Heart right ventricle (tissue), 16 donors: ENCODE data around the gene SERPINB7. TPM values are rescaled to one million over a fixed set of nuclear protein-coding genes. Genes with fewer than 3 reads are reported as not detected.

Experiments used
- ATAC-seq, 8 donors: fragments of 200-7000 bp; cut with Tn5 transposase; one replicate each; pipeline ENCODE4 v1.9.1; 2020; ENCODE audit warnings: mild to moderate bottlenecking in 8 of 8, moderate library complexity in 8 of 8, moderate number of reproducible peaks in 1 of 8
- DNase-seq, 2 donors: peaks; one replicate each; pipeline ENCODE4 v3.0.0-alpha.2; 2020
- H3K27ac ChIP-seq, 10 donors: fragments of 200-600 bp; sonication (generic) in 2 of 10; one replicate each; pipeline versions ENCODE4 v1.5.0 to v1.8.0; 2020 to 2022; ENCODE audit warnings: mild to moderate bottlenecking in 3 of 10
- H3K27me3 ChIP-seq, 7 donors: fragments of 200-600 bp; one replicate each; pipeline ENCODE4 v1.8.0; 2021 to 2022; ENCODE audit warnings: mild to moderate bottlenecking in 2 of 7
- H3K36me3 ChIP-seq, 9 donors: fragments of 200-600 bp; sonication (generic) in 1 of 9; one replicate each; pipeline versions ENCODE4 v1.5.0 to v1.8.0; 2020 to 2022; ENCODE audit warnings: mild to moderate bottlenecking in 2 of 9
- H3K4me1 ChIP-seq, 9 donors: fragments of 200-600 bp; sonication (generic) in 1 of 9; one replicate each; pipeline versions ENCODE4 v1.5.0 to v1.8.0; 2020 to 2022; ENCODE audit warnings: mild to moderate bottlenecking in 4 of 9
- H3K4me3 ChIP-seq, 10 donors: fragments of 200-600 bp; sonication (generic) in 2 of 10; one replicate each; pipeline versions ENCODE4 v1.5.0 to v1.8.0; 2020 to 2022; ENCODE audit warnings: mild to moderate bottlenecking in 7 of 10, moderate library complexity in 2 of 10
- H3K9me3 ChIP-seq, 11 donors: fragments of 200-600 bp in 10 of 11; sonication (generic) in 2 of 11; one replicate each; pipeline versions ENCODE4 v1.5.0 to v1.8.0; 2013 to 2022; ENCODE audit warnings: mild to moderate bottlenecking in 2 of 11, control low read depth in 1 of 11, moderate library complexity in 1 of 11
- CTCF ChIP-seq, 9 donors: fragments of 200-600 bp; sonication (generic) in 2 of 9; IDR thresholded peaks; one replicate each; pipeline versions ENCODE4 v1.5.0 to v1.8.0; 2021 to 2022; ENCODE audit warnings: antibody characterized with exemption in 9 of 9, mild to moderate bottlenecking in 5 of 9, moderate library complexity in 1 of 9
- WGBS, 2 donors: extraction: QIAGEN DNeasy Blood & Tissue Kit; methylation state at CpG; one replicate each; pipeline ENCODE4 v1.1.7; 2013; ENCODE audit warnings: inconsistent platforms in 1 of 2; 5-methylcytosine and 5-hydroxymethylcytosine counted together
- intact Hi-C, 10 donors: fragments of 100-400 bp; cut with DNase I; formaldehyde crosslinking; loops; one replicate each; pipeline versions ENCODE4 v1.11.1 to v1.14.2; 2022
- long read RNA-seq, 3 donors: library from polyadenylated mRNA; unstranded; transcript quantifications; one replicate each; pipeline ENCODE4 v2.0.0, GENCODE V29; 2020 to 2021
- polyA plus RNA-seq, 2 donors: library from polyadenylated mRNA; stranded (reverse); fragments of 200-250 nt; gene quantifications; one replicate each; pipeline ENCODE4 v1.2.3, GENCODE V29; 2013
- total RNA-seq, 10 donors: library from RNA; stranded (reverse); fragmentation: NEBNext Ultra II Directional in 3 of 10; extraction: Animal tissue kit (Norgen Biotek cat#: 25700) in 3 of 10; gene quantifications; one replicate each; pipeline versions ENCODE4 v1.2.1 to v1.2.4, GENCODE V29; 2021 to 2023
- donor health status: Arrhythmogenic right ventricular cardiomyopathy.
- donor health status: ischemic (EF 13 %, LVEDD 7.1; RV severe dilation, severe dysfunction).
- donor health status: healthy with polysubstance abuse.
- donor health status: DM: no; HTN: yes; CAD: no.
- donor health status: DM: no; HTN: no; CAD: no.
- donor health status: ischemic (EF 25% LVEDD 6.9; RV normal size, moderate dysfunction).
- donor health status: ischemic (EF 25% LVEDD 5.7; RV mildly dilated, moderate dysfunction).
- donor health status: healthy.
- donor health status: DM: yes; HTN: yes; CAD: no.
- donor health status: Ischemic cardiomyopathy.
- donor health status: ischemic (EF 35%, LVEDD 5.7; RV mildly dilated, moderate dysfunction).
- donor health status: nonischemic (EF 11% LVEDD 7.7; RV severe dilation, severe dysfunction).
- donor health status: DM: yes; HTN: yes; CAD: no.
- donor health status: PGD.
- donor health status: ischemic (EF 29% LVEDD 5.4; RV normal size, mild dysfunction).
- donor health status: nonischemic (EF 23%, LVEDD 6.1; RV moderate dilation, normal function).

Gene SERPINB7
- total RNA-seq (not detected), polyA plus RNA-seq (not detected)
- long read RNA-seq, donor 1: 0 reads
- long read RNA-seq, donor 2: 0 reads
- long read RNA-seq, donor 3: 0 reads

GRCh38 chr18:63775166-63775730 is at the start of gene SERPINB7:
TSS of gene SERPINB7 (plus strand) at chr18:63775418. CDS start at chr18:63782373, 6,955 bp downstream.
- 58 to 62% methylated on average over 2 of the region's 2 CpGs for WGBS, 2 donors
- no peak for ATAC-seq
- H3K36me3 ChIP-seq: no peaks in the 10 kb centered on the region
- H3K9me3 ChIP-seq: peaks cover 0 to 3% (median 0%) of the 10 kb centered on the region in 11 donors
- intact Hi-C loops: no loop called here
- no peak within 1 kb of the TSS for H3K4me3 ChIP-seq
- no peak for DNase-seq
- peaks cover 0 to 3% (median 0%) of the 10 kb centered on the region in 7 donors for H3K27me3 ChIP-seq
- H3K4me1 ChIP-seq: no peaks in the 10 kb centered on the region
- TF ChIP-seq CTCF (IDR thresholded peaks at IDR 0.05): no peak
- no peak within 1 kb of the TSS for H3K27ac ChIP-seq

- H3K4me3 ChIP-seq: no peak overlapping the region
- no peak overlapping the region for H3K27ac ChIP-seq
- H3K4me1 ChIP-seq: no peaks in the 10 kb centered on the region
- intact Hi-C loops: no loop called here
- no peak for ATAC-seq
- TF ChIP-seq CTCF (IDR thresholded peaks at IDR 0.05): no peak
- 22 to 42% methylated on average over 3 of the region's 3 CpGs for WGBS, 2 donors
- H3K36me3 ChIP-seq: no peaks in the 10 kb centered on the region
- no peaks in the 10 kb centered on the region for H3K27me3 ChIP-seq
- H3K9me3 ChIP-seq: no peaks in the 10 kb centered on the region
- no peak for DNase-seq
These were observed 49.3 kb upstream of the SERPINB7 start for GRCh38 chr18:63725682-63726480.

GRCh38 chr18:63730773-63731172 is 44.4 kb upstream of the SERPINB7 start:
- DNase-seq: no peak
- H3K4me1 ChIP-seq: no peaks in the 10 kb centered on the region
- no peak for TF ChIP-seq CTCF (IDR thresholded peaks at IDR 0.05)

GRCh38 chr18:63731215-63731614 is 44.0 kb upstream of the SERPINB7 start:
- Histone ChIP-seq H3K36me3 (no peaks in the 10 kb centered on the region), H3K4me3 (no peak overlapping the region), H3K9me3 (no peaks in the 10 kb centered on the region), H3K27me3 (no peaks in the 10 kb centered on the region), H3K27ac (no peak overlapping the region), H3K4me1 (no peaks in the 10 kb centered on the region)
- ATAC-seq (no peak), DNase-seq (no peak)
- WGBS, 2 donors: 79 to 80% methylated on average over 3 of the region's 3 CpGs
- intact Hi-C loops: no loop called here
- TF ChIP-seq CTCF (IDR thresholded peaks at IDR 0.05): no peak

More at GRCh38 chr18:63730773-63731172, 44.4 kb upstream of the SERPINB7 start:
- WGBS, 2 donors: 58 to 65% methylated on average over 5 of the region's 5 CpGs
- intact Hi-C loops: no loop called here
- ATAC-seq: no peak
- H3K27ac ChIP-seq: no peak overlapping the region
- no peak overlapping the region for H3K4me3 ChIP-seq
- H3K27me3 ChIP-seq: no peaks in the 10 kb centered on the region
- no peaks in the 10 kb centered on the region for H3K36me3 ChIP-seq
- H3K9me3 ChIP-seq: no peaks in the 10 kb centered on the region
